ENCODE results near the gene WTAP. TPM values are rescaled to one million over a fixed set of nuclear protein-coding genes. Genes with fewer than 3 reads are reported as not detected.
"Not testable (repeated sequence)": the region's sequence is repeated elsewhere in the genome, so short reads cannot be mapped to it uniquely, and the experiment has no call there.

WTAP gene
- 79.6 and 106 TPM in 2 replicates for total RNA-seq (2014; rRNA removed; shearing (Covaris generic))

GRCh38 chr6:159726918-159727716 lies at the start of gene WTAP:
Gene WTAP, plus strand, starts transcription at chr6:159727506. Its CDS starts 8,760 bp downstream, at chr6:159736266.
- peak; percentile 94 for DNase-seq (ENCODE audit: low read depth)

DNA sequence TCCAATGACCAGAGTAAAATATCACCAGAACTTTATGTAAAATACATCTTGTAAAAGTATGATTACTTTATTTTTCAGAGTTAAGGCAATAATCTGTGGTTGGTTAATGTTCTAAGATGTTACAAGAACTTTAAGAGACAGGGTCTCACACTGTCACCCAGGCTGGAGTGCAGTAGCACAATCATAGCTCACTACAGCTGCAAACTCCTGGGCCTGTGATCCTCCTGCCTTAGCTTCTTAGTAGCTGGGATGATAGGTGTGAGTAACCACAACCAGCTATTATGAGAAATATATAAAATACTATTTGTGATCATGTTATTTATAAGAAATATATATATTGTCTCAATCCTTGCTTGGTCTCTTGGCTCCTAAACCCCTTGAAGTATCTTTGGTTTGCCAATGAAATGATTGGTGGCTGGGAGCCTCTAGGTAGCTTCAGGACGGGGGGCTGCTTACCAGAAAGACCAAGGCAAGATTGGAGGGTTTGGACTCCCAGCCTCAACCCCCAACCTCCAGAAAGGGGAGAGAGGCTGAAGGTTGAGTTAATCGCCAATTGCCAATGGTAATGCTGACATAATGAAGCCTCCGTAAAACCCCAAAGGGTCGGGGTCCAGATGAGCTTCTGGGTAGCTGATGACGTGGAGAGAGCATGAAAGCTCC lies 49.7 kb upstream of the WTAP start:
- DNase-seq (ENCODE audit: low read depth), result no peak

- DNase-seq (ENCODE audit: low read depth), result no peak
These were observed 48.7 kb upstream of the WTAP start for GRCh38 chr6:159678574-159678973.

GRCh38 chr6:159679091-159680077 lies 47.9 kb upstream of the WTAP start:
- DNase-seq (ENCODE audit: low read depth), result peak; percentile 48

DNA sequence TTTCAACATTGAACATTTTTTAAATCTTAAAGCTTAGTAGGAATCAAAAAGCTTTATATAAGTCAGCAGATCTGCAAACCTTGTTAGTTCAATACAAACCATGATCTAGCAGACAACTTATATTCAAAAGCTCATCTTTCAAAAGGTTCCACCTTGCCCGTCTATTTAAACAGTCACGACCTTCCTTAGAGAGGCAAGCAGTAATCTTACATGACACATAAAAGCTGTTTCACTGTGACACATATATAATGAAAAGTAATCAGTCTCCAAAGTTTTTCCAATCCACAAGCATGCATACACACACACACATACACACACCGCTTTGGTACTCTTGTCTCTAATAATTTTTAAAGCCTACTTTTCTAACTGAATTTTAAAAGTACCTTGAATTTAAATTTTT lies 47.2 kb upstream of the WTAP start:
- peak; percentile 3 for DNase-seq (ENCODE audit: low read depth)

DNA sequence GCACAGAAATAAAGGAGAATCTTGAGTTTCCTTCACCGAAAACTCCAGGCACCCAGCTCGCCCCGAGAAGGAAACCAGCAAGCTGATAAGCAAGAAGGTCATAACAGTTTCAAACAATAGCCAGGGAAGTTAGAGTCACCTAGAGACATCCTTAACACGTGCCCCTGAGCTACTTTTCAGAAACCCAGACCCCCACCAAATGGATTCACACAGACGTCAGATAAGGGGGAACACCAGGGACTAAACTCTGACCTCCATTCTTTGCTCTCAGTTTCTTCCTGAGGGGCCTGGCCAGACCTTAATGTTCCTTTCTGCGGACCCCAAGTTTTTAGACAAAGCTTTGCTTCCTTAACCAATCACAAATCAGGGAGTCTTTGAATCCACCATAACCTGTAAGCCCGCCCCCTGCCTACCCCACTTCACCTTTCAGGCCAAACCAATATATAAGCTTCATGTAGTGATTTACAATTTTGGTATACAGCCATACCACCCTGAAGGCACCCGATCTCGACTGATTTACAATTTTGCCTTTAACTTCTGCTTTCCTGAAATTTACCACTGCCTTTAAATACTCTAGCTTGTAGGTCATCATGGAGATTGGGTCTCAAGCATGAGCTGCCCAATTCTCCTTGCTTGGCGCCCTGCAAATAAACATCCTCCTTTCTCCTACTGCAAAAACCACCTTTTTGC lies 46.0 kb upstream of the WTAP start:
- DNase-seq (ENCODE audit: low read depth), result no peak

DNA sequence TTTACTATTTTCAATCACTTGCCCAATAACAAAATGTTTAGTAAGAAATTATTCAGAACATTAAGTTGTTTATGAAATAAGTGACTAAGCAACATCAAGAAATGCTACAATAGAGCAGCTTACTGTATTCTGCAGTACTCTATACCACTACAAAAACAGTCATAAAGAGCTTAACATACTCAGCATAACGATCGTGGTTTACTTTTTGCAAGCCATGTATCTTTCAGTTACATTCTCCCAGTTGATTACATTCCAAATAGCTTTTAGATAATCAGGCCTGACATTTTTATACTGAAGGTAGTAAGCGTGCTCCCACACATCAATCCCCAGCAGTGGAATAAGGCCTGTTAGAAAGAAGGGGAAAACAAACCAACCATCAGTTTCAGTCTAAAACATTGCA lies 45.0 kb upstream of the WTAP start:
- no peak for DNase-seq (ENCODE audit: low read depth)

GRCh38 chr6:159682810-159683209 lies 44.5 kb upstream of the WTAP start:
- no peak for DNase-seq (ENCODE audit: low read depth)

DNA sequence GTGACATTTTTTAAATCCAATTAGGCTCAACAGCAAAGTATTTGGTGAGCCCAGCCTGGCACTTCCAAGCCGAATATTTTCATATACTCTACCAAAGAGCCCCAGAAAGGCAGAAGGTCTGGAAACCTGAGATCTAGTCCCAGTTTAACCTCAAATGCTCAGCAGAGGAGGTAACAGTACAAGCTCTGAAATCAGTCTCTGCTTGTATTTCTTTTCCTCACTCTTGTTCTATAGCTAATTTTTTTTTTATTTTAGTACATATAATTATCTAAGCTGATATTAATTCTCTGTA lies 43.3 kb upstream of the WTAP start:
- DNase-seq (ENCODE audit: low read depth), result no peak

- no peak for DNase-seq (ENCODE audit: low read depth)
These were observed 41.3 kb upstream of the WTAP start for GRCh38 chr6:159686040-159686439.

DNA sequence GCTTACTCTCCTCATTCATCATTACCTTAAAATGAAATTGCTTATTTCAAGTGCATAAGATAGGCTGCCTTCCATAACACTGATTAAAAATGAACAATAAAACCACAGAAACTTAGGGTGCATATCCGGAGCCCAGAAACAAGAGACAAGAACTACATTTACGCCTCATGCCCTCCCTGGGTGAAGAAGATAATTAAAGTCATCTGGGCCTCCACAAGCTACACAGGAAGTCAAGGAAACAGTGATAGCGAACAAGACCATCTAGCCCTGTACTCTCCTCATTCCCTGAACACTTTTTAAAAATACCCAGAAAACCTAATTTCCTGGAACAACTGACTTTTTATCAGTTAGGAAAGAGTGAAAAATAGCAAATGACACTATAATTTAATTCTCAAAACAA lies 40.6 kb upstream of the WTAP start:
- no peak for DNase-seq (ENCODE audit: low read depth)

GRCh38 chr6:159687341-159687740 lies 40.0 kb upstream of the WTAP start:
- DNase-seq (ENCODE audit: low read depth), result no peak

- DNase-seq (ENCODE audit: low read depth), result no peak
These were observed 38.9 kb upstream of the WTAP start for GRCh38 chr6:159688266-159688905.

GRCh38 chr6:159689001-159689400 lies 38.3 kb upstream of the WTAP start:
- no peak for DNase-seq (ENCODE audit: low read depth)

- DNase-seq (ENCODE audit: low read depth), result not testable (repeated sequence)
These were observed 37.2 kb upstream of the WTAP start for GRCh38 chr6:159690135-159690534.

- peak; percentile 80 for DNase-seq (ENCODE audit: low read depth)
These were observed 36.0 kb upstream of the WTAP start for GRCh38 chr6:159691133-159691962.

DNA sequence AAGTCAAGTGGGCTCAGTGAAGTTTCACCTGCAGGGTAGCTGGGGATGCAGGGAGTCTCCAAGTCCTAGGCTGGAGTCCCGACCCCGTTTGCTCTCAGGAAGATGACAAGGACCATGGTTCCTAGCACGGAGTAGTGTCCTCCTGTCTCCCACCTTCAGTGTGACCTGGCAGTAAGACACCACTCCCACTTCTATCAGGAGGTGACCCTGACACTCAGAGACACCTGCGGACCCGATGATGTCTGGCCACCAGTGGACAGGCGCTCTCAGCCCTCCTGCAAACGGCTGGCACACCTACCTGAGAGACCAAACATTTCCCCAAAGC lies 35.4 kb upstream of the WTAP start:
- DNase-seq (ENCODE audit: low read depth), result peak; percentile 7

DNA sequence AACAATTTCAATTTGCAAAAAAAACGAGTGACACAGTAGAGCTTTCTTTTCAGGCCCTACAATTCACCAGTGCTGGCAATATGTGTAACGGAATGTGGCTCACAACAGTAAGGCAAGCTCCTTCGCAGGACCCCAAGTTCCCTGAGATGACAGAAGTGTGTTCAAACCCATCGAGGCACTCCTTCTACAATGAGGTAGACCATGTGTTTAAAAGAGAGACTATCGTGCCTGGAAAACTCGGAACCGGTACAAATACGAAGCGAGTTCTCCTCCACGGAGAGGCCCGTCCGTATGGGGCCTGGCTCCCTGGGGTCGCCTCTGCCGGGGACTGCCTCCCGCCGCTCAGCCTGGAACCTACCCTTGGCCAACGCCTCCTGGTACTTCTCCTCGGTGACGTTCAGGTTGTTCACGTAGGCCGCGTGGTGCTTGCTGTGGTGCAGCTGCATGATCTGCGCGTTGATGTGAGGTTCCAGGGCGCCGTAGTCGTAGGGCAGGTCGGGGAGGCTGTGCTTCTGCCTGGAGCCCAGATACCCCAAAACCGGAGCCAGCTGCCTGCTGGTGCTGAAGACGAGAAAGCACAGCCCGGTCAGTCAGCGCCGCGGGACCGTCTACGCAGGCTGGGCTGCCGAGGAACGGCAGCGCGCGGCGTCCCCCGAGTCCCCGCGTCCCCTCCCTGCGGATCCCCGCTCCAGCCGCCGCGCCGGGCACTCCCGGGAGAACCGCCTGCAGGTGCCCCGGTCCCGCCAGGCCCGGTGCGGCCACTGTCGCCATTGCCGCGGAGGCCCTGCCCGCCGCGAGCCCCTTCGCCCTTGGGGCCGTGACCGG lies 34.8 kb upstream of the WTAP start:
- peak; percentile 62 for DNase-seq (ENCODE audit: low read depth)

- peak; percentile 82 for DNase-seq (ENCODE audit: low read depth)
These were observed 34.0 kb upstream of the WTAP start, which contains the start of gene SOD2 for GRCh38 chr6:159693128-159693893. Gene SOD2, minus strand, starts transcription at chr6:159693241. Its CDS starts 74 bp downstream, at chr6:159693167.

All from M059J (cell line).